MM.1S (cell line): ENCODE results near the gene TRAF1.

Experiments
- DNase-seq: peaks from one replicate; pipeline ENCODE4 v3.0.0-alpha.2; 2015
- H2AFZ ChIP-seq: fragments of 300-600 bp; sonication (generic); 2 replicates; pipeline ENCODE4 v1.6.0; 2016; ENCODE audit warnings: antibody characterized with exemption, low read length
- H3F3A ChIP-seq: fragments of 300-600 bp; sonication (generic); 2 replicates; pipeline ENCODE4 v1.6.1; 2016; ENCODE audit warnings: mild to moderate bottlenecking, antibody characterized with exemption, low read length, moderate library complexity, mixed read lengths; ENCODE audit not compliant: insufficient read depth
- H3K27ac ChIP-seq: fragments of 300-600 bp; sonication (generic); 2 replicates; pipeline ENCODE4 v1.5.1; 2016; ENCODE audit warnings: mild to moderate bottlenecking, low read length
- H3K27me3 ChIP-seq: fragments of 300-600 bp; sonication (generic); replicated peaks from 2 replicates; pipeline ENCODE4 v1.6.0; 2016; ENCODE audit warnings: low read length; ENCODE audit not compliant: insufficient read depth
- H3K36me3 ChIP-seq: fragments of 300-600 bp; sonication (generic); replicated peaks from 2 replicates; pipeline ENCODE4 v1.6.1; 2016; ENCODE audit warnings: mild to moderate bottlenecking, low read length, mixed read lengths; ENCODE audit not compliant: insufficient read depth
- H3K4me1 ChIP-seq: fragments of 300-600 bp; sonication (generic); 2 replicates; pipeline ENCODE4 v1.6.1; 2016; ENCODE audit warnings: low read length, mixed read lengths
- H3K4me2 ChIP-seq: fragments of 300-600 bp; sonication (generic); 2 replicates; pipeline ENCODE4 v1.6.0; 2016; ENCODE audit warnings: low read depth, low read length
- H3K4me3 ChIP-seq: fragments of 300-600 bp; sonication (generic); 2 replicates; pipeline ENCODE4 v1.5.1; 2016; ENCODE audit warnings: low read length, mixed read lengths
- H3K79me2 ChIP-seq: fragments of 300-600 bp; sonication (generic); 2 replicates; pipeline ENCODE4 v1.6.1; 2016; ENCODE audit warnings: mixed run types, low read length, mixed read lengths
- H3K9ac ChIP-seq: fragments of 300-600 bp; sonication (generic); 2 replicates; pipeline ENCODE4 v1.6.1; 2016; ENCODE audit warnings: low read length, mixed read lengths
- H3K9me2 ChIP-seq: fragments of 300-600 bp; sonication (generic); replicated peaks from 2 replicates; pipeline ENCODE4 v1.6.1; 2016; ENCODE audit warnings: mild to moderate bottlenecking, low read length, mixed read lengths; ENCODE audit not compliant: insufficient read depth
- H3K9me3 ChIP-seq: fragments of 300-600 bp; sonication (generic); replicated peaks from 2 replicates; pipeline ENCODE4 v1.6.1; 2016; ENCODE audit warnings: mild to moderate bottlenecking, low read length, mixed read lengths; ENCODE audit not compliant: insufficient read depth
- H4K20me1 ChIP-seq: fragments of 300-600 bp; sonication (generic); 2 replicates; pipeline ENCODE4 v1.6.1; 2016; ENCODE audit warnings: mild to moderate bottlenecking, low read length, moderate library complexity, mixed read lengths; ENCODE audit not compliant: insufficient read depth
- CTCF ChIP-seq: fragments of 300-600 bp; sonication (generic); IDR thresholded peaks from 2 replicates; pipeline ENCODE4 v1.5.1; 2016; ENCODE audit warnings: antibody characterized with exemption, low read length, mixed read lengths
- EZH2 ChIP-seq: fragments of 300-600 bp; sonication (generic); optimal IDR thresholded peaks from 2 replicates; pipeline ENCODE3; 2017; ENCODE audit warnings: low read depth, mild to moderate bottlenecking, antibody characterized with exemption, low read length, mixed read lengths
- EZH2phosphoT487 ChIP-seq: fragments of 300-600 bp; sonication (generic); IDR thresholded peaks from 2 replicates; pipeline ENCODE4 v1.6.1; 2018; ENCODE audit warnings: antibody characterized with exemption, low read length

TRAF1 gene

DNA sequence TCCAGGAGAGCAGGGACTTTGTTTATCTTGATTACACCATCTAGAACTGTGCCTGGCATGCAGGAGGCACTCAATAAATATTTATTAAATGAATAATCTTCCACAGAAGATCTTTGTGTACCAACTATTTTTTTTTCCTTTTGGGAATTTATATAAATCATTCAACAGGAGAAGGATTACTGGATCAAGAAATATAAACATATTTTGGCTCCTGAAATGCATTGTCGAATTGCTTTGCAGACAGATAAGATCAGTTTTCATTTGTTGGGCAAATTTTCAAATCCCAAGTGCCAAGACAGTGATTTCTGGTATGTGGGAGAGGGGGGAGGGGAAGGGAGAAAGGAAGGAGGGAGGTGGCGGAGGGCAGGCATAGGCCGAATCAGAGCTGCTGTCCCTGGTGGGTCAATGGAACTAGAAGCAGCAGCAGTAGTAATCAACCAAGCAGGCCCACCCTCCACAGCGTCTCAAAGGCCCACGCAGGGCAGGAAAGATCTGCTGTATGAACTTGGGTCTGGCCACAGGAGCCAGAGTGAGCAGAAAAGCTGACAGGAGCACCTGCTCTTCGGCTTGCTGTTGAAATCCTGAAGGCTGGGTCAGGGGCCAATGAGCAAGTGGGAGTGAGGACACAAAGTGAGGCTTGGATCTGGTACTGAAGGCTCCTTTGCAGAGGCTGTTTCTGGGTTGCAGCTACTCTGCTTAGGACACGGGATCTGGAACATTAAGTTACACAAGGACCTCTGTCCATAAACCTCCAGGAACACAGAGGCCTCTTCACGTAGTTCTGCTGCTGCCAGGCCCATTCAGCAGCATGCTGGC lies 15.8 kb upstream of the TRAF1 start:
- Histone ChIP-seq H3K27me3 (no peaks in the 10 kb centered on the region), H3F3A (0 out of 2 replicates have a peak, but pooled peaks cover 5% of the 10 kb centered on the region), H3K4me3 (no peak overlapping the region), H3K27ac (no peak overlapping the region), H3K79me2 (no peaks in the 10 kb centered on the region), H2AFZ (no peak overlapping the region), H3K36me3 (no peaks in the 10 kb centered on the region), H3K9ac (no peak overlapping the region), H3K4me1 (peaks cover 20% of the 10 kb centered on the region), H3K4me2 (no peak overlapping the region), H3K9me3 (no peaks in the 10 kb centered on the region), H4K20me1 (no peaks in the 10 kb centered on the region), H3K9me2 (no peaks in the 10 kb centered on the region)
- no peak for DNase-seq
- TF ChIP-seq EZH2phosphoT487 = no peak
- TF ChIP-seq CTCF = no peak
- TF ChIP-seq EZH2 = no peak

- Histone ChIP-seq H3K4me3 (0 out of 2 replicates have a peak overlapping the region, but pooled peaks have one; percentile 5), H3K4me1 (peaks cover 30% of the 10 kb centered on the region), H3K4me2 (peak overlapping the region; percentile 46), H3K36me3 (no peaks in the 10 kb centered on the region), H3K9me2 (no peaks in the 10 kb centered on the region), H3K9me3 (no peaks in the 10 kb centered on the region), H2AFZ (peak overlapping the region; percentile 26), H3K79me2 (no peaks in the 10 kb centered on the region), H3K27ac (no peak overlapping the region), H4K20me1 (no peaks in the 10 kb centered on the region), H3K9ac (no peak overlapping the region), H3K27me3 (no peaks in the 10 kb centered on the region), H3F3A (peaks cover 7% of the 10 kb centered on the region)
- no peak for DNase-seq
- TF ChIP-seq CTCF (no peak), EZH2phosphoT487 (no peak), EZH2 (no peak)
Observed at GRCh38 chr9:120941046-120941770, 14.6 kb upstream of the TRAF1 start.

DNA sequence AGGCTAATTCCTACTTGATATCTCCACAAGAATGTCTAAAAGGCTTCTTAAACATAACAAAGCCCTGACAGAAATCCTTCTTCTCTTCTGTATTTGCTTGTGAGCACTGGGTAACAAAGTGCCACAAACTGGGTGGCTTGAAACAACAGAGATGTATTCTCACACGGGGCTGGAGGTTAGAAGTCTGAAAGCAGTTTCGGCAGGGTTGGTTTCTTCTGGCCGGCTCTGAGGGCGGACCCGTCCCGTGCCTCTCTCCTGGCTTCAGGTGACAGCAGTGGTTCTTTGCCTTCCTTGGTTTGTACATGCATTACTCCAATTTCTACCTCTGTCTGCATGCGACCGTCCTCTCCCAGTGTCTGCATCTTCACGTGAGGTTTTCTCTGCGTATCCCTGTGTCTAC lies 14.0 kb upstream of the TRAF1 start:
- no peak for TF ChIP-seq CTCF
- TF ChIP-seq EZH2phosphoT487 = no peak
- TF ChIP-seq EZH2 = no peak
- H3K36me3 ChIP-seq = no peaks in the 10 kb centered on the region
- peaks cover 13% of the 10 kb centered on the region for H3F3A ChIP-seq
- H3K79me2 ChIP-seq = no peaks in the 10 kb centered on the region
- H3K27me3 ChIP-seq = no peaks in the 10 kb centered on the region
- no peaks in the 10 kb centered on the region for H3K9me2 ChIP-seq
- 0 out of 2 replicates have a peak overlapping the region, but pooled peaks have one; percentile 5 for H3K4me3 ChIP-seq
- H4K20me1 ChIP-seq = no peaks in the 10 kb centered on the region
- H3K27ac ChIP-seq = peak overlapping the region; percentile 5; the same call in 1 of the 2 replicates
- peaks cover 36% of the 10 kb centered on the region for H3K4me1 ChIP-seq
- no peaks in the 10 kb centered on the region for H3K9me3 ChIP-seq
- peak overlapping the region; percentile 26 for H2AFZ ChIP-seq
- peak overlapping the region; percentile 46 for H3K4me2 ChIP-seq
- peak; percentile 66 for DNase-seq
- H3K9ac ChIP-seq = no peak overlapping the region
